GM12801 (cell line): ENCODE data around the gene SMAP2.

Experiments used
- TF ChIP-seq, protein P1 (sequence below): IDR thresholded peaks from one replicate; pipeline ENCODE4 v1.5.1; 2011; ENCODE audit warnings: control low read depth; ENCODE audit not compliant: insufficient read length; ENCODE audit errors: extremely low read depth

Gene SMAP2

DNA sequence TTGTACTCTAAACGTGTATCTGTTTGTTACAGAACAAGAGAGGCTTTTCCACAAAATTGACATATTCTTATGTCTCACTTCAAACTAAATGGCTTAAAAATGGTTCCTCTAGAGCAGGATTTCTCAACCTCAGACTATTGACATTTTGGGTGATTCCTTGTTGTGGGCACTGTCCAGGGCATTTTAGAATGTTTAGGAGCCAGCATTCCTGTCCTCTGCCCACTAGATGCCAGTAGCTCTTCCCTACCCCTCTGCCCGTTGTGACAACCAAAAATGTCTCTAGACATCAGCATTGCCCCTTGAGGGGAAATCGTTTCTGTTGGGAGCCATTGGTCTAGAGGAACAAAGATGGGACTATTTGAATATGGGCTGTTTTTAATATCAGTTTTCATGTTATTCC is 17.3 kb downstream of the SMAP2 start:
- TF ChIP-seq, protein P1, sequence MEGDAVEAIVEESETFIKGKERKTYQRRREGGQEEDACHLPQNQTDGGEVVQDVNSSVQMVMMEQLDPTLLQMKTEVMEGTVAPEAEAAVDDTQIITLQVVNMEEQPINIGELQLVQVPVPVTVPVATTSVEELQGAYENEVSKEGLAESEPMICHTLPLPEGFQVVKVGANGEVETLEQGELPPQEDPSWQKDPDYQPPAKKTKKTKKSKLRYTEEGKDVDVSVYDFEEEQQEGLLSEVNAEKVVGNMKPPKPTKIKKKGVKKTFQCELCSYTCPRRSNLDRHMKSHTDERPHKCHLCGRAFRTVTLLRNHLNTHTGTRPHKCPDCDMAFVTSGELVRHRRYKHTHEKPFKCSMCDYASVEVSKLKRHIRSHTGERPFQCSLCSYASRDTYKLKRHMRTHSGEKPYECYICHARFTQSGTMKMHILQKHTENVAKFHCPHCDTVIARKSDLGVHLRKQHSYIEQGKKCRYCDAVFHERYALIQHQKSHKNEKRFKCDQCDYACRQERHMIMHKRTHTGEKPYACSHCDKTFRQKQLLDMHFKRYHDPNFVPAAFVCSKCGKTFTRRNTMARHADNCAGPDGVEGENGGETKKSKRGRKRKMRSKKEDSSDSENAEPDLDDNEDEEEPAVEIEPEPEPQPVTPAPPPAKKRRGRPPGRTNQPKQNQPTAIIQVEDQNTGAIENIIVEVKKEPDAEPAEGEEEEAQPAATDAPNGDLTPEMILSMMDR = no peak

DNA sequence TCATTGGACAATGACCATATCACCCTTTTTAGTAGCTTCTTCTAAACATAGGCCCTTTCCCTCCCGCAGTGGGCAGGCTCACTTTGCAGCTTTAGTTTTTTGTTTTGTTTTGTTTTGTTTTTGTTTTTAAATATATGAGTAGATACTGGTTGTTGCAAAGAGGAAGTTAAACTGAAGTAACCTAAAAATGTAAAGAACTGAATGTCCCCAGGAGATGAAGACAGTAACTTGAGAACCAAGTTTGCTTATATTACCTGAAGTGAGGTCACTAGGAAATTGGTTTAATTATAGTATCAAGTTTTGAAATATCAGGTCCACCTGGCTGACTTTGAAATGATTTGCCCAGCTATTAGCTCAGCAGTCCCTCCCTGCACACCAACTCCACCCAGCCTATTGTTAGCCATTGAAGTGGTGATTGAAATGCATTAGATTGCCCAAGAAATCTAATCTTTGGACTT is 18.2 kb downstream of the SMAP2 start:
- TF ChIP-seq, protein P1 = no peak

DNA sequence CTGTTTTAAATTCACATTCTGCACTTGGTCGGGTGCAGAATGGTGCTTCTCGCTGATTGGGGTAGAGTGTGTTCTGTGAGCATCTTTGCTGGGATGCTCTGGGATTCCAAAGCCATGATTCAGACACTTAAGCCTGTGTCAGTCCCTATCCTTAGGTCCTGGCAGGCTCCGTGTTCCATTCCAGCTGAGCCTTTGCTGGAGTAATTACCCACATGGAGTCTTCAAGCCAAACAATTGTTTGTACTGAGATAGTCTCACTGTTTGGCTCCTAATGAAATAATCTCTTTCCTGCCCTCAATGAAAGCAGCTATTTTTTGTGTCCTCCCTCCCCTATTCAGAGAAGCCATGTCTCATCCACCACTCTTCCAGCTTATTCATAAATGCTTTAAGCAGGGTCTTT is 18.7 kb downstream of the SMAP2 start:
- TF ChIP-seq, protein P1 = no peak

DNA sequence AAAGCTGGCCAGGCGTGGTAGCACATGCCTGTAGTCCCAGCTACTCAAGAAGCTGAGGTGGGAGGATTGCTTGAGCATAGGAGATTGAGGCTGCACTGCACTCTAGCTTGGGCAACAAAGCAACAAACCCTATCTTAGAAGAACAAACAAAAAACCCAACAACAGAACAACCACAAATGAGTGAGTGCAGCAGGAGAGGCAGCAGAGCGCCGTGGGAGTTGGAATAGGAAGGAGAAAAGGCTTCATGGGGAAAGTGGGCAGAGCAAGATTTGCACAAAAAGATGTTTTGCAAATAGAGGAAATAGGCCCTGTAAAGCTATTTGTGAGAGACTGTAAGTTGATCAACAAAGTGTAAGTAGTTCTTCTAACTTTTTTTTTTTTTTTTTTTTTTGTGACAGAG is 19.6 kb downstream of the SMAP2 start:
- TF ChIP-seq, protein P1 = no peak

DNA sequence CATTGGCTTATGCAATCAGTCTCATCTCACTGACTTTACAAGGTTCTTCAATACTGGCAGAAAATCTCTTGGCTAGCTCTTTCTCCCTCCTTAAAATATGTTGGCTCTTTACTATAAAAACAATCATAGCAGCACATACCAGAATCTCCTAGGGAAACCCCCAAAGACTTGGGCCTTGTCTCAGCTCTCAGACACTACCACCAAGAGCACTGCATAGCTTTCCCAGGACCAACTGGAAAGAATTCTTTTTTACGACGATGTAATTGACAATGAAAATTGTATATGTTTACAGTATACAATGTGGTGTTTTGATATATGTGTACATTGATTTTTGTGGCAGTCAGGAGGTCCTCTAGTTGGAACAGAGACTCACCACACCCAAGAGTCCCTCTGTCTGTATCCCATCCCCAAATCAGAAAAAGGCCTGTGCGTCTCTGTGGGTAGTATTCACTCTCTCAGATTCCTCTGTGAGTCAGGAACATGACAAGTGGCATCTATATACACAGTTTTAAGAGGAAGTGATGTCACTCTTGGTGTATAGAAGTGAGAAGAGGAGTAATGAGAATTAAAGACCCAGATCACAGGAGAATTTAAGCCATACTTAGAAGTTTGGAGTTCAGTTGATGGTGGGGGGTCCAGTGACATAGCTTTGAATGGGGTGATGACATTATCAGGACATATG is 21.1 kb downstream of the SMAP2 start:
- TF ChIP-seq, protein P1 = no peak

DNA sequence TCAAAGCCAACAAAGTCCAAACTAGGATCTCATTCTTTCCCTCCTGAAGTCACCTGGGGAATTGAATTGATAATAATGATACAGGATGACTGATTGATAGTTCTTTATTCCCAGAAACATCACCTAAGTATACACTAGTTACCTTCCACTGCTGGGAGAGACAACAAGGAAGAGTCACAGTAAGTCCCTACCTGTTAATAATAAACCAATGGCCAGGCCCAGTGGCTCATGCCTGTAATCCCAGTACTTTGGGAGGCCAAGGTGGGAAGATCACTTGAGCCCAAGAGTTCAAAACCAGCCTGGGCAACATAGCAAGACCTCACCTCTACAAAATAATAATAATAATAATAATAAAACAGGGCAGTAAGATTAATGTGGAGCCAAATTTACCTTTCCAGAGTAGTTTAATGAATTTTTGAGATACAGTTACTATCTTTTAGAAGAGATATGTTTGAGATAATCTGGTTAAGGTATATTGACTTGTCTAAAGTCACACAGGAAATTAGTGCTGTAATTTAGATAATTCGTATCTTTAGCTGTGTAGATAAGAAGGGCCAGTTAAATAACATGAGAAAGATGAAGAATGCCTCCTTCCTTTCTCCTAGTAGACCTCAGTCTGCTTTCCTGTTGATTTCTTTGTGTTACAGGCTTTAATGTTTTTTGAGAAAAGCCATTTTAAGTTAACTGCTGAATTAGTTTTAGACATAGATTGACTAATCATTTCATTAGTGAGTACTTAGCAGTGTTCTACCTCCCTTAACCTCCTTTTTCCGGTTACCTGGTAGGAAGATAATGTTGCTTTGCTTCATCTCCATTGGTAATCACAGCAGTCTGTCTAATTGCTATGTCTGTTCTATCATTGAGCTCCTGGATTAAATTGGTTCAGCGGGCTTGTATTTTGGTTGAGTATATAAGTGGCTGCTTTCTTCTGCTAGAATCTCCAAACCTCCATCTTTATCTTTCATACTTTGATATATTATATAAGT is 22.0 kb downstream of the SMAP2 start:
- TF ChIP-seq, protein P1 = no peak

DNA sequence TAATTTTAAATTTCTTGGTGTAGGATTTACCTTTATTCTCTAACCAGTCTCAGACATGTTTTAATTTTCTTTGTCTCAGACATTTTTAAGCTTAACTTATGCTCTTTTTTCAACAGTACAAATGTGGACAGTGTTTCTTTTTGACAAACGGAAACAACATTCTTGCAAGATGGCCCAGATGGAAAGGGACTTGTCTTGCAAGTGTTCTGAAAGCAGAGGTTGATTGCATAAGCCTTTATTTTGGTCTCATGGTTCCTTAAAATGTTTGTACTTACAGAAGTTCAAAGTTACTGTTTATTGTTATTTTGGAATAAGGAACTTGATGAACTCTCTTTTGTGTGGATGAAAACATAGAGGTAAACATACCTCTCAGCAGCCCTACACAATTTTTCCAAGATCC is 22.9 kb downstream of the SMAP2 start:
- TF ChIP-seq, protein P1 = no peak
